Measurements from ENCODE around the gene GLI3.

DNA sequence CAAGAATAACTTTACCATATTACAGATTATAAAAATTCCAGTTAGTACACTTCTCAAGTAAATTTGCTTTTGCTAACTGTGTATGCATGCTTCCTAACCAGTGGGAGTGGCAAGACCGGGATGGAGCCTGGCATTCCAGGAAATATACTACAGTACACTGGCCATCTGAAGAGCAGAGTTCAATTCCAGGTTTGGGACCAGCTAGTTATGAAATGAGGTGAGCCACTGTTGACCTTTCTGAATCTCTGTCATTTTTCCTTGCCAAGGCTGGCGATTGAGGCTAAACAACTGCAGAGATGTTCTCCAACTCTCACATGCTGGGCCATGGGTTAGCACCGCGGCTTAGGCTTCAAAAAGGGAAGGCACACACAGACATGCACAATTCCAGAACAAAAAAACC lies 258.2 kb downstream of the GLI3 start:
- TF ChIP-seq POLR2A (IDR thresholded peaks at IDR 0.05; ENCODE audit: low read depth, low read length) (no peak), POLR2AphosphoS5 (IDR thresholded peaks at IDR 0.05; ENCODE audit: low read depth, low read length) (no peak), TAF1 (IDR thresholded peaks at IDR 0.05; ENCODE audit: borderline replicate concordance, low read depth, low read length) (no peak)

Measured in GM12892 (cell line).